HS-5 (cell line): ENCODE measurements around the gene SASH1.

Source experiments
- DNase-seq: peaks from one replicate; pipeline ENCODE4 v3.0.0-alpha.2; 2012; ENCODE audit warnings: low read depth

SASH1 gene

DNA sequence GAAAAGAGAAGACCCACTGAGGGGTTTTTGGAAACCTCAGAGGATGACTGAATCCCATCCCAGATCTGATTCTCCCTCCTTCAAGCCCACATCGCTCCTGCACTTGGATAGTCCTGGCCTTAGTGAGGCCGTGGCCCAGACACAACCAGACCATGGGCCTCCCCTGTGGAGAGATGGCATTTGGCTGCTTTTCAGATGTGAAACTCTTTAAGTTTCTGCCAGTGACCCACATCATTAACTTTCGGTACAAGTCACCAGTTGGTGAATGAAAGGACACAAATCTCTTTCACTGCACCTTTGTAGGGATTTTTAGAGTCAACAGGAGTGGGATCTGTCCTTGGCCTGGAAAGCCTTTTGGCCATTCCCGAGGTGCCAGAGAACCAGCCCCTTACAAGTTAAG is 116.6 kb downstream of the SASH1 start:
- DNase-seq: no peak

DNA sequence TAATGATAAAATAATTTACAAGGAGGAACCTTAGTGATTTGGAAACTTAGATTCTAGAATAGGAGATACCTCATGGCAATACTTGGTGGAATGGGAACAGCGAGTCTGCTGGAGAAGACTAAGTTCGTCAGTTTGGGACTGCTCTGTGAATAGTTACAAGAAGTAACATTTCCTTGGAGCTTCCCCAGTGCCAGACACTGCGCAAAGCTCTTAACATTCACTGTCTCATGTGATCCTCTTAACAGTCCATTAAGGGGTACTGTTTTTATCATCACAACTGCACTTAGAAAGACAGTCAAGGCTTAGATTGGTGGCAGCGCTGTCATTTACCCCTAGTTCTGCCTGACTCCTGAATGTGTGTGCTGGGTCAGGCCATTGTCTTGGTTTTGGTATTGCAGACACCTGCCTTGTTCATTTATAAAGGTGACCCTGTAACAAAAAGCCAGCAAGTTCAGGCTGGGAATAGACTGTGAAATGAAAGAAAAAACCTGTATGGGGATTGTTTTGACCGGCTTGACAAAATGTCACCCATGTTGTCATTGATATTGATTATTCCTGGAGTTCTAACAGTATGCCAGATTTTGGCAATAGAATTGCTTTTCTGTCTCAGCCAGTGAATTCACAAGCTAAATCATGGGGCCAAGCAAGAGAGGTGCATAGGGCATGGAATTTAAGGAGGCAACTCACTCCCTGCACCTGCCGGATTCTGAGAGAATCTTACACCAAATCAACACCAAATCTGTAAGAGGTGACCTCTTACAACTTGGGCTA is 118.4 kb downstream of the SASH1 start:
- DNase-seq: no peak

DNA sequence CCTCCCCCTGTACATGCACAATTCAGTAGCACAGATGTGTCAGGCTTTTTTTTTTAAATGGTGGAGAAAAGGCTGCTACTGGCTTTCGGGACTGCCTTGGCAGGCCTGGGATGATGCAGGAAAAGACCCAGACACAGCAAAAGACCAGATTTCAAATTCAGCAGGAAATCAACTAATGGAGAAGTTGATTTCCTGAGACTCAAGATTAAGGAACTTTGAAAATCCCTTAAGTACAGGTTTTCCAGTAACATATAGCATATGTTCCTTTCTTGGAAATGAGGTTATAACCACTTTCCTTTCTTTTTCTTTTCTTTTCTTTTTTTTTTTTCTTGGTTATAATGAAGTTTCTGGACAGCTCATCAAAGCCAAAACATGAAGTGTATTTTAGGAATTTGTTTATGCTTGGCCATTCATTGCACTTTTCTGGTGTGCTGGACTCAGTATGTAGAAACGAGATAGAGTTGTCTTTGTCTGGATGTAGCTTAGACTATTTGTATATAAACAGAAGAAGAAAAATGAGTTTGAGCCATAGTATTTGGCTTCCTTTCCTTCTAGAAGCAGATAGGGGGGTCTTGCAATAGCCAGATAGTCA is 119.4 kb downstream of the SASH1 start:
- no peak for DNase-seq

DNA sequence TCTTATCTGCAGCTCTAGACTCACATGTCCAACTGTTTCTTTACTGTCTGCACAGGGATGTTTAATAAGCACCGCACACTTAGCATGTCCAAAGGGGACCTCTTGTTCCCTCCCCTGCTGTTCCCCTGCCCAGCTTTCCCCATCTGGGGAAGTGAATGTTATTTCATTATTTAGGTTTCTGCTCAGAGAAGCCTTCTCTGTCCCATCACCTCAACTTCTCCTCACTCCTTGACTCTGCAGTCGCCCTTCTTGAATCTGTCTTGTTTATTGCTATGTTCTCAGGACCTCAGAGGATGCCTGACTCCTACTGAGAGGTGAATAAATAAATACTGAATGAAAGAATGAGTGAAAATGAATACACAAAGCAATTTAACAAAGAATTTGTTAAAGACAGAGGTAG is 121.0 kb downstream of the SASH1 start:
- no peak for DNase-seq

DNA sequence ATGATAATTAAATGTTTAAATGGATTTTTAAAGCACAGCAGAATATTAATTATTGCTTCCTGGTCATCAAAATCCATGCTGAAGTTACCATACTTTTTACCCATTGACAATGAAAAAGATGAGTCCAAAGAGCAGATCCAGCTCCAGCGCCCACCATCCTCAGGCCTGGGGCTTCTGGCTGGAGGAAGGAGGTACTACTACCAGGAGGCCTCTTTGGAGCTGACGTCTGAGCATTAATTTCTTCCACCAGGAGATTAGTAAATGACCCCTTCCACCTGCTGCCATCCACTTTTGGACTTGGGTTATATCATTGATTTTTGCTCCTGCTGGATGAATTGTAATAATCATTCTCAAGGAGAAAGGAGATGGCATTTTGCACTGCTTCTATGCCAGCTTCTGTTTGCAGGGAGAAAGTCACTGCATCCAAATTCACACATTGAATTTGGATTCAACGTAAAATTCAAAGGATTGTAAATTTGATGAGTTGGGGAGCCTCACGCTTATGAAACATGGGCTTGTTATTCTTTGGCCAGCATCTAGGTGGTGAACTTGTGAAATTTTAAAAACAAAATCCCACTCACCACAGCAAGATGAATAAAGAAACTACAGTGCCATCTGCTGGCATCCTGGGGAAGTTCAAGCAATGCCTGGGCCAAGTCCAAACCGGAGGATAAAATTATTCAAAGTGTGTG is 121.8 kb downstream of the SASH1 start:
- DNase-seq: peak; percentile 63

DNA sequence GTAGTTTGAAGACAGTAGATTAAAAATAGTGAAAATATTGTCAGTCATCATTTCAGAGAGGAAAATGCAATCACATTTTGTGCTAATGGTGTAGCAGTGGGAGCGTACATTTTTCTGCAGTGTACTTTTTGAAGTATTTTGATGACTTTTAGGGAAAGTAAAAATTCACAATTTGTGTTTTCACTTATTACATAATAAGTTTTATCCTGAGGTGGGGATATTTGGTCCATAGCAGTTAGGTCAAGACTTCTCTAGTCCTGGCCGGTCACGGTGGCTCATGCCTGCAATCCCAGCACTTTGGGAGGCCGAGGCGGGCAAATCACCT is 122.3 kb downstream of the SASH1 start:
- DNase-seq: no peak

DNA sequence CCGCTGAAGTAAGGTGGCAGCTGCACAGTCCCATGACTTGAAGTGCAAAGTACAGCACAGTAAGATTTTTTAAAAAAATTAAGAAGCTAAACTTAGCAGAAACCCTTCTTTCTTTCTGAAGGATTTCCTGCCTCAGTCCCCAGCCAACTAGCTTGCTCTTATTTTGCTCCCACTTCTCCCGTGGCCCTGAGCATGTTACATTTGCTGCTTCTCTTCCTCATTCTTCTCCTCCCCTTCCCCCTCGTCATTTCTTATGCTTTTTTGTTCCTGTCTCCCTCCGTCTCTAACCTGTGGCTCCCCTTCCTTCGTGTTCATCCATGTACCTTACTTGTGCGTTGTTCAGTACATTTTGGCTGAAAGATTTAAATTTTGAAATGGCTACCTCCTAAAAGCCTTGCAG is 123.0 kb downstream of the SASH1 start:
- DNase-seq: no peak

DNA sequence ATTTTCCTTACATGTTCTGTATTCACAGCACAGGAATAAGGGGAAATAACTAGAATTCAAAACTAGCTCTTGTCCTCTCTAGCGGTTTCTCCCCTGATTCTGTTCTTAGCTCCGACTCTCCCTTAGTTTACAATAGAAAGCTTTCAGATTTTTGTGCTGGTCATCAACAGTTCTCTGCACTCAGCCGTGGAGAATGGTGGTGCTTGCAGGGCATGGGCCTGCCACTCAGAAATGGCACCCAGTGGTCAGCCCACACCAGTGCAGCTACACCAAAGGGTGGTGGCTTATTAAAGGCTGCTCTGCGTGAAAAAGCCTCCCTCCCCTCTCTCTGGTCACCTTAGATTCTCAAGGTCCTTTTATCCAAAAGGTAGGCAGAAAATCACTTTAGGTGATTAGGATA is 123.5 kb downstream of the SASH1 start:
- DNase-seq: no peak

DNA sequence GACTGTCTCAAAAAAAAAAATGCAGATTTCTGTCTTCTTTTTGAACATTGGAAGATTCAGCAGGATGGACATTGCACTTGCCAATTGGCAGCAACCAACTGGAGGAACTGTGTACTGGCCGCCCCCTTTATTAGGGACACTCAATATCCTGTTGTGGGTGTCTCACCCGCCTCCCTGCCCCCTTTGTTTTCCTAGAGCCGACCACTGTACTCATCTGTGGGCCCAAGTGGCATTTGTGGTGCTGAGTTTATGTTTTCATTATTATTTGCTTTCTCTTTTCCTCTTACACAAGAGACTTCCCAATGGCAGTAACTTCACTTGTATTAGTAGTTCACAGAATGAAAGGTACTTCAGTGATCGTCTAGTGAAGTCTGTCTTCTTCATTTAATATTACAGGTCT is 125.3 kb downstream of the SASH1 start:
- DNase-seq: no peak

DNA sequence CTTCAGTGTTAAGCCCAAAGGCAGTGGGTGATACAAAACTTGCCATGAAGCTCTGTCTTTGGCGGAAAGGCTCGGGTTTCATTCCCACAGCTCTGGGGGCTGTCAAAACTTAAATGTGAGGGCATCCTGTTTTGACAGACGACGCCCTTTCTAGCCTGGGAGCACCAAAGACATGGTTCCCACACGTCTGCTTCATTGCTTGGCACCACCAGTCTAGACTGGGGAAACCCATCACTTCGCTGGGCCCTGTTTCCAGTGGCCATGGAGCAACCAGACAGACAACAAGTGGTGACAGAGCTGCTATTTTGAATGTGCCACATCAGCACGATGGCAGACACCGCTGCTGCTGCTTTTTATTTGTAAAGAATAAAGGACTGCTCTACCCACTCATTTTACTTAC is 127.5 kb downstream of the SASH1 start:
- no peak for DNase-seq

DNA sequence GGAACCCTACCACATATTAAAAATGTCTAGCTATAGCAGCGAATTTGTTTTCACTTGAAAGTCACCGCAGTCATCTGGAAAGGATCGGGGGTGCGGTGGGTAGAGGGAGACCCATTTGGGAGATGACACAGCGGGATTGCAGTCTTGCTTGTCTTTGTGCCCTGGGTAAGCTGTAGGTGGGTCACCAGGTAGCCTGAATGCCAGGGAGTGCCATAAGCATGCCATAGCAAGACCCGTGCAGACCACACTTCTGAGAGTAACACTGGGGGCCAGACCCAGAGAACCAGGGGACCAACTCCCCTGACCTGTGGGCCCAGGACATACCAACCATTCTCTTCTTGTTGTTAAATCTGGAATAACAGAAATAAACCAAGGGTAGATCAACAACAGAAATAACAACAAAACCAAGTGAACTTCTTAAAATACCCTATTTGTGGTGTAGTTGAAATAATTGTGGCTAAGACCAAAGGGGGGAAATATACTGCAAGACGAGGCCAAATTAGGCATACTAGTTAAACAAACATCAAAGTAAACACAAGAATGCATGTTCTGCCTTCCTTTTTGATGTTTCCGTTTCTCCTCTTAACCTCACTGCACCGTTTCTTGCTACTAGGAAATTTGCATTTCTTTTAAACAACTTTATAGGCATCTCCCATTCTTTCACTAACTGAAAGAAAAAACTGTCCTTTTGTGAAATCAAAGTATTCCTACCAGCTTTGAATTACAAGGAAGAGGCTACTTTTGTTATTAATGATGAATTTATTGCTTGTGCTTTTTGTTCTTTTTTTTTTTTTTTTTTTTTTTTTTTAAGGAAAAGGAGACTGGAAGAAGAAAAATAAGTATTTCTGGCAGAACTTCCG is 128.2 kb downstream of the SASH1 start:
- DNase-seq: no peak

DNA sequence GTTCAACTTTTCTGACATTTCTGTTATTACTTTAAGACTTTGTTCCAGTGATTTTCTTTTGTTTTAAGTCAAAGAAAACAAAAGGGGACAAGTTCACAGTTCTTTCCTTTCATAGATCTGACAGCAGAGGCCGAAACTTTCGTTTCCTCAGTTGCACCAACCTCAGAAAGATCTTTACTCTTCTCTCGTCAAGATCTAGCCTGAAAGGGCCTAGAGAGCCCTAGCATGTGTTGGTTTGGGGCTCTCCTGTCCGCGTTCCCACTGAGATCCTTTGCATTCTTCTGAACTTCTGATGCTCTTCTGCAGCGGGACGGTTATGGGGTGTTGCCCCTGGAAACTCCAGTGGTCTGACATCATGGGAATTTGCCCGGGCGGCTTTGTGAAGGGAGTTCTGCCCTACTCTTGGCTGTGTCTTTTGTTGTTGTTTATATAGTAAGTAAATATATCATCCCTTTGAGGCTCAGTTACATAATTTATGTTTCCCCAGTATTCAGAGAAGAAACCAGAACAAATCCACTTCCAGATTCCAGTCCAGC is 129.1 kb downstream of the SASH1 start:
- DNase-seq: no peak

DNA sequence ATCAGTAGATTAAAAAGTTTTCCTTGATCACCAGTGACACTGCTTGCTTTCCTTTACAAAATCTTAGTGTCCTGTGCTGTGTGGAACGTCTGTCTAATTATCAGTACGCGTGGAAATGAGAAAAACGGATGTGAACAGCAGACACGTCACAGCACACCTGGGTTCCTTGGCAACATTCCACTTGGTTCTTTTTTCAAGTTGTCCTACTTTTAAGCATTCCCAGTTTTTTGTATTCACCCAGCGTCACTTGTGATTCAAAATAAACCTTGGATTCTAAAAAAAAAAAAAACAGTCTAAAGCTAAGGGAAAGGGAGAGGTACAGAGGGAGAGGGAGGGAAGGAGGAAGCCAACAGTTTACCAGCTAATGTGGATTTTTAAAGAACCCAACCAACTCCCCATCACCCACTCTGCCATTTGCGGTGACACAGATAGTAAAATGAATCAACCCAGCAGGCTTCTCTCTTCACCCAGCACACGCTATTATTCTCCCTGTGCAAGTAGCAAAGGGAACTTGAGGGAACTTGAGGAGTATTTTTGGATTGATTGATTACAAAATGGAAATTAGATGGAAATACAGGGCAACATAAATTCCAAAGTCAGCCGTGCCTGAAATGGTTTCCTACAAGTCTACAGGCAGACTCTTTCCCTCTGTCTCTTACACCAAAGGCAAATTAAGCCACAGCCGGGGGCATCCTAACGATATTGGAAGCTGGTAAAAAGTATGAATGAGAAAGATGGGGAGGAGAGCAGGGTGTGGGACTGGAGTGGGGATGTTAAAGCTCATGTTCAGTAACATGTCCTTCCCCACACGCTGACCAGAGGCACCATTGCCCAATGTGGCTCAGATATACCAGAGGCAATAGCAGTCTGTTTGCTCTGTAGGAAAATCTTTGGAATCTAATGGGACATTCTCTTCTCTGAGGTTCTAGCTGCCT is 129.8 kb downstream of the SASH1 start:
- DNase-seq: no peak

DNA sequence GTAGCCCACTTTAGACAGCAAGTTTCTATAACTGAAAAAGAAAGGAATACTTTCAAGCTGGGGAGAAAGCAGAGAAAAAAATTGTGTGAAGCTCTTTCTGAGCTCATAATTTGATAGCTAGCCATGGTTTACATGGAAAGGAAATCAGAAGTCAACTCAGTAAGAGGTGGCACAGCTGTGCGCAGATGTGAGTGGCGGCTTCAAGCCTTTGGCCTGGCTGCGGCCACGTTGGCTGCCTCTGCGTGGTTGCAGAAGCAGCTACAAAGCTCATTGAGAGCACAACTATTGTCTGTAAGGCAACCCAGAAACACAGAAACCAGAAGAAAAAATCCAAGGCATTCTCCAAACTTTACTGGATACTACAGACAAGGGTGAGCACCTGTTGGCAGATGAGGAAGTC is 136.9 kb downstream of the SASH1 start:
- DNase-seq: no peak

DNA sequence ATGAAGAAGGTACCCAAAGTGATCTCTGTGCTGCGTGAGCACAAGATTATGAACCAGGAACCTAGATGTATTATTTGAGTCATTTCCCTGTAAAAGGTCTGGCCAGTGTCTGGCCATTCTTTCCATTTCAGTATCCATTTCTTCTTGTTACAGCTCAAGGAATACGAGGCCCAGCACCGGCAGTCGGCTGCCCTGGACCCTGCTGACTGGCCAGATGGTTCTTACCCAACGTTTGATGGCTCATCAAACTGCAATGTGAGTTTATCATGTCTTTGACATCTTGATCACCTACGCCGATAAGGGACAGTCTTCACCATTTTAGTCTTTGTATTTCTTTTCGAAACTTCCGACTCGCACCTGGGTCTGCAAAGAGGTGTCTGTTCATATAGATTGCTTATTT is 144.8 kb downstream of the SASH1 start:
- no peak for DNase-seq

DNA sequence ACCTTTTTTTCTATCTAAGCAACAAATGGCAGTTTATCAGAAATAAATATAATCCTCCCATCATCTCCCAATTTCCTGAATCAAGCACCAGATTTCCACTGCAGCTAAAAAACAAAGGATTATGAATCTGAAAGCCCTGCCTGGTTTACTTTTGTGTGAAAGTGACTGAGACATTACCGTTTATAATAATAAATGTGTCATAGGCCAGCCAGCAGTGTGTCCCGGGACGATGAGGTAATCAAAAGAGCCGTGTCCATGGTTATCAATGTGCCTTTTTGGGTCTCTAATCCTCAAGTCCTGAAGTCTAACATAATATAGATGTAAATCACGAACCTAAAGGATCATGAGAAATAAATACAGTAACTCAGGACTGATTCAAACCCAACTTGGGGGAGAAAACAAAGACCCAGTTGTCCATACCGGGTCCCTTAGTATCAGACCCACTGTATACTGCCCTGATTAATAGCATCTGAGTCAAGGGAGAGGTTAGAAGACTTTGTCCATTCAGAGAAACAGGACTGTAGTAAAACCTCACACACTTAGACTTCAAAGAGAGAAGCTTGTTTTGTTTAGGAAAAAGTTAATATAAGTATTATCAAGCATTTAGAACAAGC is 149.1 kb downstream of the SASH1 start:
- DNase-seq: no peak

DNA sequence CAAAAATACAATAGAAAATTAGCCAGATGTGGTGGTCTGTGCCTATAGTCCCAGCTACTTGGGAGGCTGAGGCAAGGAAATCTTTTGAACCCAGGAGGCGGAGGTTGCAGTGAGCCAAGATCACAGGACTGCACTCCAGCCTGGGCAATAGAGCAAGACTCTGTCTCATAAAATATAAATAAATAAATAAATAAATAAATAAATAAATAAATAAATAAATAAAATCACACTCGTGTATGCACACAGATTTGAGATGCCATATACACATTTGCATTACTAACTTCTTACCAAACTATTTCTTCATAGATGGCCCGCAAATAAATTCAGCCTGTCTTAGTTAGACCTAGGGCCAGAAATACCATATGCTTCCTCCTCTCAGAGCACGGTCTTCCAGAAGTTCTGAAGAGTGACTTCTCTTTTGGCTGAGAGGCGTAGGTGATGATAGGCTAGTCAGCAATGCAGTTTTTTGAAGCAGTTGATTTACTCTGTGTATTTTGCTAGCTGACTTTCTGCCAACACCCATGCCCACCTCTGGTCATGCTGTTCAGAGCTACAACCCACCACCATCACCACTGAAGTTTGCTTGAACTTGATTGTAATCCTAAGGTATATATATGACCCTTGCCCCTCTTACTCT is 150.1 kb downstream of the SASH1 start:
- DNase-seq: no peak

DNA sequence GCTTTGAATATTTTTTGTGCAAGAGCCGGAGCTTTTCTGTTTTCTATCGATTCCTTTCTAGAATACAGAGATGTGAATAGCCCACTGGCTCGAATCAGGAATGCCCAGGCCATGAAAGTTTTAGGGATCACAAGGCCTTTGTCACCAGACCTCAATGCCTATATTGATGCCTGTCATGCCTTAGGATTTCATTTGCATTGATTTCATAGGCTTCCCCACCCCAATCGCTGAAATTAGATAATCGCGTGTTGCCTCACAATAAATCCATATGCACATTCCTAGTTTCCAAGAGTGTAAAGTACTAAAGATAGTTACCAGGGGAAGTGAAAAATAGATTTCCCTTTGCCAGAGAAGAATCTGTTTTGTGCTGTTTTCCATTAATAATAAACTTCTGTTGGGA is 150.8 kb downstream of the SASH1 start:
- DNase-seq: no peak

DNA sequence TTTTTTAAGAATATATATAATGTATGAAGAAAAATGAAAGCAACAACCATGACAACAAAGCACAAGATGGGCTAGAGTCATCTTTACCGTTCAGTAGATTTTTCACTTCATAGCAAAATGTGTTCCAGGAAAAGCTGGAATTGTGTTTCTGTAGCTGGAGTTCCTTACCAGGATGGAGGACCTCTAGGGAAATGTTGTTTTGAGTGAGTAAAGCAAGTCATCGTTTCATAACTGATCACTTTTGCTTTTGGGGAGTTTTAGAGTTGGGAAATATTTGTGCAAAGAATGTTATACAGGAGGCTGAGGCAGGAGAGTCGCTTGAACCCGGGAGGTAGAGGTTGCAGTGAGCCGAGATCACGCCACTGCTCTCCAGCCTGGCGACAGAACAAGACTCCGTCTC is 151.6 kb downstream of the SASH1 start:
- no peak for DNase-seq

DNA sequence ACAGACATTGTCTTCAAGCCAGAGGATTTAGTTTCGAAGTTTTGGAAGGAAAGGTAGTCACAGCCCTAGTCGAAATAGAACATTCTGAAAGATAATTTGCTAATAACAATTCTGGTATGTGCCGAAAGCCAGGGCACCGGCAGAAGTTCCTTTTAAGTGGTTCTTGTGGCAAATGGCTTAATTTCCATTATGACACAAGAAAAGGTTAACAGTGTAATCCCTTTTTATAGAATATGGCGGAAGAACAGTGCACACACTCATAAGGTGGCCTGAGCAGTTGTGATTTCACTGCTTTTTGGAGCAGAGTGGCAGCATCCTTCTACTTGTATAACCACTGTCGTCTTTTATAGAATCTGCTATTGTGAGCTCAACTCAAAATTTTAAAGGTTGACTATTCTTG is 152.4 kb downstream of the SASH1 start:
- DNase-seq: no peak
